IMR-90 (cell line): ENCODE results near the gene FBXO9.

ENCODE experiments used
- CEBPB ChIP-seq: IDR thresholded peaks from 2 replicates; pipeline ENCODE4 v1.6.1; 2012; ENCODE audit warnings: low read depth, low read length, improper control_type of control experiment
- POLR2A ChIP-seq: IDR thresholded peaks from 2 replicates; pipeline ENCODE4 v1.6.1; 2012; ENCODE audit warnings: mild to moderate bottlenecking, low read depth, low read length
- RAD21 ChIP-seq: IDR thresholded peaks from 2 replicates; pipeline ENCODE4 v1.6.1; 2012; ENCODE audit warnings: low read length, improper control_type of control experiment
- RCOR1 ChIP-seq: IDR thresholded peaks from 2 replicates; pipeline ENCODE4 v1.6.1; 2012; ENCODE audit warnings: mild to moderate bottlenecking, low read length, improper control_type of control experiment; ENCODE audit not compliant: insufficient replicate concordance
- SMC3 ChIP-seq: fragments of 150-350 bp; IDR thresholded peaks from 2 replicates; pipeline ENCODE4 v1.6.1; 2016; ENCODE audit warnings: low read depth, mild to moderate bottlenecking, antibody characterized with exemption, low read length, moderate library complexity
- TF ChIP-seq, protein P1 (sequence below): conservative IDR thresholded peaks from 2 replicates; pipeline ENCODE4 v1.5.1; 2012; ENCODE audit warnings: mild to moderate bottlenecking, low read depth, low read length, improper control_type of control experiment
- TF ChIP-seq, protein P2 (sequence below): fragments of 150-350 bp; IDR thresholded peaks from 2 replicates; pipeline ENCODE4 v1.6.1; 2017; ENCODE audit warnings: mild to moderate bottlenecking, antibody characterized with exemption, low read length, low read depth

- TF ChIP-seq, protein P1, sequence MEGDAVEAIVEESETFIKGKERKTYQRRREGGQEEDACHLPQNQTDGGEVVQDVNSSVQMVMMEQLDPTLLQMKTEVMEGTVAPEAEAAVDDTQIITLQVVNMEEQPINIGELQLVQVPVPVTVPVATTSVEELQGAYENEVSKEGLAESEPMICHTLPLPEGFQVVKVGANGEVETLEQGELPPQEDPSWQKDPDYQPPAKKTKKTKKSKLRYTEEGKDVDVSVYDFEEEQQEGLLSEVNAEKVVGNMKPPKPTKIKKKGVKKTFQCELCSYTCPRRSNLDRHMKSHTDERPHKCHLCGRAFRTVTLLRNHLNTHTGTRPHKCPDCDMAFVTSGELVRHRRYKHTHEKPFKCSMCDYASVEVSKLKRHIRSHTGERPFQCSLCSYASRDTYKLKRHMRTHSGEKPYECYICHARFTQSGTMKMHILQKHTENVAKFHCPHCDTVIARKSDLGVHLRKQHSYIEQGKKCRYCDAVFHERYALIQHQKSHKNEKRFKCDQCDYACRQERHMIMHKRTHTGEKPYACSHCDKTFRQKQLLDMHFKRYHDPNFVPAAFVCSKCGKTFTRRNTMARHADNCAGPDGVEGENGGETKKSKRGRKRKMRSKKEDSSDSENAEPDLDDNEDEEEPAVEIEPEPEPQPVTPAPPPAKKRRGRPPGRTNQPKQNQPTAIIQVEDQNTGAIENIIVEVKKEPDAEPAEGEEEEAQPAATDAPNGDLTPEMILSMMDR = no peak
- TF ChIP-seq RCOR1 (no peak), RAD21 (no peak), POLR2A (no peak), SMC3 (no peak), CEBPB (no peak)
- TF ChIP-seq, protein P2, sequence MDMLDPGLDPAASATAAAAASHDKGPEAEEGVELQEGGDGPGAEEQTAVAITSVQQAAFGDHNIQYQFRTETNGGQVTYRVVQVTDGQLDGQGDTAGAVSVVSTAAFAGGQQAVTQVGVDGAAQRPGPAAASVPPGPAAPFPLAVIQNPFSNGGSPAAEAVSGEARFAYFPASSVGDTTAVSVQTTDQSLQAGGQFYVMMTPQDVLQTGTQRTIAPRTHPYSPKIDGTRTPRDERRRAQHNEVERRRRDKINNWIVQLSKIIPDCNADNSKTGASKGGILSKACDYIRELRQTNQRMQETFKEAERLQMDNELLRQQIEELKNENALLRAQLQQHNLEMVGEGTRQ = no peak
Measured at GRCh38 chr6:53044572-53044971, 20.6 kb upstream of the FBXO9 start.
